HepG2 (cell line): Measurements from ENCODE around the gene SRSF2. TPM values are rescaled to one million over a fixed set of nuclear protein-coding genes. Genes with fewer than 3 reads are reported as not detected.

Experiments
- EED ChIP-seq: sonication (generic); formaldehyde crosslinking; IDR thresholded peaks from 2 replicates; pipeline ENCODE4 v1.5.0; 2020; ENCODE audit warnings: mild to moderate bottlenecking, missing genetic modification reagents
- ELF1 ChIP-seq: sonication (generic); formaldehyde crosslinking; IDR thresholded peaks from 2 replicates; pipeline ENCODE4 v1.4.0; 2020; ENCODE audit warnings: missing genetic modification reagents
- FOXP4 ChIP-seq: sonication (generic); formaldehyde crosslinking; IDR thresholded peaks from 2 replicates; pipeline ENCODE4 v1.4.0; 2020; ENCODE audit warnings: missing genetic modification reagents
- MAFK ChIP-seq, 2 experiments: IDR thresholded peaks in 1 of 2; conservative IDR thresholded peaks in 1 of 2; 2 replicates each; pipeline ENCODE4 v1.6.1; 2011; ENCODE audit warnings: improper control_type of control experiment in 2 of 2, low read length in 2 of 2
- PHB2 ChIP-seq: fragments of 450-650 bp; IDR thresholded peaks from 2 replicates; pipeline ENCODE4 v1.6.1; 2018; ENCODE audit not compliant: partially characterized antibody
- POLR2G ChIP-seq: fragments of 200-400 bp; formaldehyde crosslinking; IDR thresholded peaks from 2 replicates; pipeline ENCODE4 v1.6.1; 2018; ENCODE audit warnings: mild to moderate bottlenecking, low read depth, low read length, moderate library complexity
- ZNF12 ChIP-seq: sonication (generic); formaldehyde crosslinking; IDR thresholded peaks from 2 replicates; pipeline ENCODE4 v1.5.0; 2020; ENCODE audit warnings: missing genetic modification reagents
- ZNF703 ChIP-seq: sonication (generic); formaldehyde crosslinking; IDR thresholded peaks from 2 replicates; pipeline ENCODE4 v1.5.1; 2020; ENCODE audit warnings: missing genetic modification reagents, mild to moderate bottlenecking, moderate library complexity, borderline replicate concordance
- polyA plus RNA-seq, 8 experiments: library from polyadenylated mRNA; depleted of rRNA in 3 of 8; stranded (reverse) in 7 of 8; unstranded in 1 of 8; fragments of >200 nt; fragmentation: Illumina TruSeq in 4 of 8; extraction: Trizol in 4 of 8; gene quantifications; 2 replicates each; pipeline versions ENCODE4 v1.2.1 to v1.2.3, GENCODE V29; 2011 to 2016; ENCODE audit warnings: low read depth in 4 of 8, missing spikeins in 1 of 8, mixed read lengths in 1 of 8; ENCODE audit not compliant: insufficient read depth in 1 of 8
- total RNA-seq, 5 experiments: library from RNA; depleted of rRNA; stranded (reverse); fragments of >200 nt; fragmentation: Illumina TruSeq; extraction: Trizol; gene quantifications; 2 replicates each; pipeline ENCODE4 v1.2.3, GENCODE V29; 2016; ENCODE audit warnings: low read depth in 1 of 5
- TF ChIP-seq, protein P1 (sequence below): sonication (generic); formaldehyde crosslinking; IDR thresholded peaks from 2 replicates; pipeline ENCODE4 v1.5.1; 2020; ENCODE audit warnings: missing genetic modification reagents, mild to moderate bottlenecking, borderline replicate concordance

Gene SRSF2
- total and polyA plus RNA-seq, 2 of the 13 experiments (the other 11 are each of a cell fraction or from before 2014, with no cell fraction given) = 306 to 319 TPM

DNA sequence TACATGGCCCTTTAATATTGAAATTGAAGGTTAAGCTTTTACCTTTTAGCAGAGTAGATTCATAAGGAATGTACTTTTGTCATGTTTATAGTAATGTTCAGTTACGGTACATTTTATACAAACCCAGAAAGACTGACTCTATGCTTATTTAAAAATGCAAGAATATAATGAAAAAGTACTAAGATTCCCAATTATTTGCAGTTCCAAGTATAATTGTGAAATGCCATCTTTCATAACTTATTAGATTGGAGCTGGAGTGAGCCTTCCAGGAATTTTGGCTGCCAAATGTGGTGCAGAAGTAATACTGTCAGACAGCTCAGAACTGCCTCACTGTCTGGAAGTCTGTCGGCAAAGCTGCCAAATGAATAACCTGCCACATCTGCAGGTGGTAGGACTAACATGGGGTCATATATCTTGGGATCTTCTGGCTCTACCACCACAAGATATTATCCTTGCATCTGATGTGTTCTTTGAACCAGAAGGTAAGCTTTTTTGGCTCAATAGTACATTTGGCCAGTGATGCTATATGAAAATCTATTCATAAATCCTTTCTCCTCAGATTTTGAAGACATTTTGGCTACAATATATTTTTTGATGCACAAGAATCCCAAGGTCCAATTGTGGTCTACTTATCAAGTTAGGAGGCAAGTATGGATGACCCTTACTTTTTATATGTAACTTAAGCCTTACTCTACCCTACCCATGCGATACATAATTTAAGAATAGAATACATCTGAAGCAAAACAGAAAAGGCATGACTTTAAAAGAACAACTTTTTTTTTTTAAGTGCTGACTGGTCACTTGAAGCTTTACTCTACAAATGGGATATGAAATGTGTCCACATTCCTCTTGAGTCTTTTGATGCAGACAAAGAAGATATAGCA lies 4.2 kb downstream of the SRSF2 start (continued):
- TF ChIP-seq MAFK (conservative IDR thresholded peaks at IDR 0.05 in 1 of 2, IDR thresholded peaks at IDR 0.05 in 1 of 2; ENCODE audit: low read length in 2 of 2) (0 out of 4 replicates have a peak, but pooled peaks of 1 of the 2 experiments have one; percentile 21), PHB2 (no peak), ELF1 (CRISPR knock-in tag) (no peak), ZNF12 (CRISPR knock-in tag) (no peak), EED (CRISPR knock-in tag) (no peak), ZNF703 (CRISPR knock-in tag) (no peak), FOXP4 (CRISPR knock-in tag) (no peak), POLR2G (peak; percentile 72)
- TF ChIP-seq, protein P1, sequence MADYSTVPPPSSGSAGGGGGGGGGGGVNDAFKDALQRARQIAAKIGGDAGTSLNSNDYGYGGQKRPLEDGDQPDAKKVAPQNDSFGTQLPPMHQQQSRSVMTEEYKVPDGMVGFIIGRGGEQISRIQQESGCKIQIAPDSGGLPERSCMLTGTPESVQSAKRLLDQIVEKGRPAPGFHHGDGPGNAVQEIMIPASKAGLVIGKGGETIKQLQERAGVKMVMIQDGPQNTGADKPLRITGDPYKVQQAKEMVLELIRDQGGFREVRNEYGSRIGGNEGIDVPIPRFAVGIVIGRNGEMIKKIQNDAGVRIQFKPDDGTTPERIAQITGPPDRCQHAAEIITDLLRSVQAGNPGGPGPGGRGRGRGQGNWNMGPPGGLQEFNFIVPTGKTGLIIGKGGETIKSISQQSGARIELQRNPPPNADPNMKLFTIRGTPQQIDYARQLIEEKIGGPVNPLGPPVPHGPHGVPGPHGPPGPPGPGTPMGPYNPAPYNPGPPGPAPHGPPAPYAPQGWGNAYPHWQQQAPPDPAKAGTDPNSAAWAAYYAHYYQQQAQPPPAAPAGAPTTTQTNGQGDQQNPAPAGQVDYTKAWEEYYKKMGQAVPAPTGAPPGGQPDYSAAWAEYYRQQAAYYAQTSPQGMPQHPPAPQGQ (CRISPR knock-in tag) = 0 out of 2 replicates have a peak, but pooled peaks have one; percentile 32
- TF ChIP-seq, all 625 proteins: peak for 17
